ENCODE measurements around the gene GBP6. TPM values are rescaled to one million over a fixed set of nuclear protein-coding genes. Genes with fewer than 3 reads are reported as not detected.
"Not testable (repeated sequence)": the region's sequence is repeated elsewhere in the genome, so short reads cannot be mapped to it uniquely, and the experiment has no call there.

The GBP6 gene
- polyA plus RNA-seq (ENCODE audit: insufficient read length in 10 of 10) = under 1 TPM in 3 of 10 donors, not detected in 7; 0.08 to 0.16 (median 0.13) TPM
- long read RNA-seq, donor 1 = 0 reads
- long read RNA-seq, donor 2 = 0 reads
- long read RNA-seq, donor 3 = 0 reads
- long read RNA-seq, donor 4 = 0 reads
- long read RNA-seq, donor 5 = 0 reads
- long read RNA-seq, donor 6 = 0 reads
- long read RNA-seq, donor 7 = 0 reads
- long read RNA-seq, donor 8 = 0 reads
- long read RNA-seq, donor 9 = 0 reads

GRCh38 chr1:89363638-89364536, at the start of gene GBP6:
Gene GBP6, plus strand, starts transcription at chr1:89364059. Its CDS starts 4,493 bp downstream, at chr1:89368552.
- DNase-seq = peak in 1 of 3 donors; percentile 11

- DNase-seq = no peak
Observed at GRCh38 chr1:89322402-89322801, 41.5 kb upstream of the GBP6 start.

- no peak for DNase-seq
Observed at GRCh38 chr1:89331890-89332289, 32.0 kb upstream of the GBP6 start.

GRCh38 chr1:89332461-89332860, 31.4 kb upstream of the GBP6 start:
- no peak for DNase-seq

GRCh38 chr1:89335486-89335885, 28.4 kb upstream of the GBP6 start:
- no peak for DNase-seq

- DNase-seq = no peak
Observed at GRCh38 chr1:89337903-89338302, 26.0 kb upstream of the GBP6 start.

- DNase-seq = no peak
Observed at GRCh38 chr1:89339039-89339438, 24.8 kb upstream of the GBP6 start.

GRCh38 chr1:89345479-89345878, 18.4 kb upstream of the GBP6 start:
- DNase-seq = not testable (repeated sequence)

GRCh38 chr1:89347296-89347695, 16.6 kb upstream of the GBP6 start:
- no peak for DNase-seq

- no peak for DNase-seq
Observed at GRCh38 chr1:89350298-89350697, 13.6 kb upstream of the GBP6 start.

- DNase-seq = no peak
Observed at GRCh38 chr1:89351597-89352311, 12.1 kb upstream of the GBP6 start.

- no peak for DNase-seq
Observed at GRCh38 chr1:89352421-89352820, 11.4 kb upstream of the GBP6 start.

- DNase-seq = no peak
Observed at GRCh38 chr1:89354205-89354604, 9.7 kb upstream of the GBP6 start.

GRCh38 chr1:89355056-89355455, 8.8 kb upstream of the GBP6 start:
- no peak for DNase-seq

GRCh38 chr1:89356658-89357400, 7.0 kb upstream of the GBP6 start:
- no peak for DNase-seq

GRCh38 chr1:89358287-89358893, 5.5 kb upstream of the GBP6 start:
- DNase-seq = peak; percentile 57 to 83 (median 79)

GRCh38 chr1:89360716-89361115, 3.1 kb upstream of the GBP6 start:
- no peak for DNase-seq

GRCh38 chr1:89361681-89362080, 2.2 kb upstream of the GBP6 start:
- DNase-seq = no peak

- no peak for DNase-seq
Observed at GRCh38 chr1:89363196-89363595, 663 bp upstream of the GBP6 start.

GRCh38 chr1:89364954-89365550, 1.2 kb downstream of the GBP6 start:
- DNase-seq = no peak

- no peak for DNase-seq
Observed at GRCh38 chr1:89367221-89367620, 3.4 kb downstream of the GBP6 start.
